ENCODE results near the gene PRDM16. TPM values are rescaled to one million over a fixed set of nuclear protein-coding genes. Genes with fewer than 3 reads are reported as not detected.
A peak's percentile ranks its signal among the peaks of the same experiment; 100 is the strongest.

The PRDM16 gene
- total RNA-seq, 1 donor from 2014 or later: 15.9 TPM

GRCh38 chr1:3410142-3410925 is 341.3 kb downstream of the PRDM16 start:
- DNase-seq (ENCODE audit: low spot score): peak; percentile 76

DNA sequence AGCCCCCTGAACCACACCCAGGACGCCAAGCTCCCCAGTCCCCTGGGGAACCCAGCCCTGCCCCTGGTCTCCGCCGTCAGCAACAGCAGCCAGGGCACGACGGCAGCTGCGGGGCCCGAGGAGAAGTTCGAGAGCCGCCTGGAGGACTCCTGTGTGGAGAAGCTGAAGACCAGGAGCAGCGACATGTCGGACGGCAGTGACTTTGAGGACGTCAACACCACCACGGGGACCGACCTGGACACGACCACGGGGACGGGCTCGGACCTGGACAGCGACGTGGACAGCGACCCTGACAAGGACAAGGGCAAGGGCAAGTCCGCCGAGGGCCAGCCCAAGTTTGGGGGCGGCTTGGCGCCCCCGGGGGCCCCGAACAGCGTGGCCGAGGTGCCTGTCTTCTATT is 342.8 kb downstream of the PRDM16 start:
- no peak for DNase-seq (ENCODE audit: low spot score)

GRCh38 chr1:3412376-3412775 is 343.4 kb downstream of the PRDM16 start:
- no peak for DNase-seq (ENCODE audit: low spot score)

- no peak for DNase-seq (ENCODE audit: low spot score)
These were observed 345.1 kb downstream of the PRDM16 start for GRCh38 chr1:3413975-3414710.

GRCh38 chr1:3415260-3416090 is 346.5 kb downstream of the PRDM16 start:
- DNase-seq (ENCODE audit: low spot score): no peak

GRCh38 chr1:3417082-3417739 is 348.2 kb downstream of the PRDM16 start:
- DNase-seq (ENCODE audit: low spot score): no peak

DNA sequence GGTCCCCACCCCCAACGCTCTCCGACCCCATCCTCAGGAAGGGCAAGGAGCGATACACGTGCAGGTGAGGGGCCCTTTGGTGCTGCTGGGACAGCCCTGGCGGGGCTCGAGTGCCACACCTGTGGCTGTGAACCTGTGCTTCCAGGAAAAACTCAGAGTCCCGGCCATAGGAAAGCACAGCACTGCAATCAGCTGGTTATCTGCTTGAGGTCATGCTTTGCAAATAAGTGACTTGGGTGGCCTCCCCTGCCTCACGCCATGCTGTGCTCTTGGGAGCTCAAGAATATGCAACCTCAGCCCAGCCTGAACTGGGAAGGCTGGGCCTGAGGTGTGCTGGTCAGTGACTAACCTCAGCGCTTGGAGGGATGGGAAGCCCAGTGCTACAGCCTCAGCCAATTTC is 348.9 kb downstream of the PRDM16 start:
- DNase-seq (ENCODE audit: low spot score): no peak

GRCh38 chr1:3418600-3418999 is 349.6 kb downstream of the PRDM16 start:
- DNase-seq (ENCODE audit: low spot score): no peak

DNA sequence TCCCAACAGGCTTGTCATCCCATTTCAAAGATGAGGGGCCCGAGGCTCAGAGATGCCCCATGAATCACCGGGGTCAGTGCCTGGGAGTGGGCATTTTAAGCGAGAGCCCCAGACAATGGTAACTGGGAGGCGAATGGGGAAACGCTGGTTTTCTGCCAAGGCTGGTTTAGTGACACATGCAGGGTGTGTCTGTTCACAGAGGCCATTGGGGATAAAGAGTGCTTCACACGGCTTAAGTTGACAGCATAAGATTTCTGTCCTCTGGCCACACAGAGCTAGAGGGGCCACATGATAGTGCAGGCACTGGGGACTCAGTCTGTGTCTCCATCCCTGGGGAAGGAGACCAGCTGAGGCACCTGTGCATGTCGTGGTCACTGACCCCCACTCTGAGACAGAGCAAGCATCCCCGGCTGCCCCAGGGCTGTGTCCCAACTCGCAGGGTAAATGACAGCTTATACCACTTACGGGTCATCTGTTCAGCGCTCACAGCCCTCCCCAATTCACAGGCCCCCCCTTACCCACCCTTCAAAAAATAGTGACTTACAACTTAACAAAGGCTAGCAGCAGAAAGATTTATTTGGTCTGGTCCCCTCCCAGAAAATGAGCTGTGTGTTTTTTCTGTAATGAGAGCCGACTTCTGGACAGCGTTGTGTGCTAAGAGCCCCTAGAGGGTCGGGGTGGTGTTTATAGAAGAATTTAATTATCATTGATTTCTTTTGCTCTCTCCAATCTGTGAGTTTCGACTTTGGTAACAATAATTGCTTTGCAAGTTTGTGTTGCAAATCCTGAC is 350.6 kb downstream of the PRDM16 start:
- peak; percentile 61 for DNase-seq (ENCODE audit: low spot score)

DNA sequence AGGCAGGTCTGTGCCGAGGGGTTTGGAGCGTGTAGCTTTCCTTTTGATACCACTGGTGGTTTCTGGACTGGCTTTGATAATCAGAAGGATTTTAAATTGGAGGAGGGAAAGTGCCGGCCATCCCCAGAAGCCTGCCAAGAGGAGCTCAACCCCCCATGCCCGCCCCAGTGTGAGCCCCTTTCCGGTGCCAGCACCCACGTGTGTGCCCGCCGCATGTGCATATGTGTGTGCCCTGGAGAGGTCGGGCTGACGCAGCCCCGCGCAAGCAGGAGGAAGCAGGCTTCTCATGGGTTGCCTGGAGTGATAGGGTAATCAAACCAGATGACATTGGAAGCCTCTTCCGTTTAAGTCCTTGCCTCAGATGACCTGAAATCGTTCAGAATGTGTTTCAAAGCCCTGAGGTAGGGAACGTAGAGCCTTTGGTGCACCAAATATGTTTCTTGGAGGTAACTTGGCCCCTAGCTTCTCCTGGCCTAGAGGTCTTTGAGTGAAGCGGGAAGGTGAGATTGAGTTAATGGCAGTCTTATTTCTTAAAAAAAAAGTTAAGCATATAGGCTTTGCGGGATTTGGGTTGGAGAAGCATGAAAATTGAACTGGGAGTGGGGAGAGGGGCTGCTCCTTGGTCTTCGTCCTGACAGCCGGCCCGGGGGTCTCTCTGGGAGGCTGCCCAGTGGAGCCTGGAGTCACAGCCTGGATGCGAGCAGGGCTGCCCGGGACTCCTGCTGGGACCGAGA is 351.4 kb downstream of the PRDM16 start:
- DNase-seq (ENCODE audit: low spot score): no peak

- DNase-seq (ENCODE audit: low spot score): no peak
These were observed 353.6 kb downstream of the PRDM16 start for GRCh38 chr1:3422638-3423037.

GRCh38 chr1:3423245-3423829 is 354.3 kb downstream of the PRDM16 start:
- peak; percentile 80 for DNase-seq (ENCODE audit: low spot score)

DNA sequence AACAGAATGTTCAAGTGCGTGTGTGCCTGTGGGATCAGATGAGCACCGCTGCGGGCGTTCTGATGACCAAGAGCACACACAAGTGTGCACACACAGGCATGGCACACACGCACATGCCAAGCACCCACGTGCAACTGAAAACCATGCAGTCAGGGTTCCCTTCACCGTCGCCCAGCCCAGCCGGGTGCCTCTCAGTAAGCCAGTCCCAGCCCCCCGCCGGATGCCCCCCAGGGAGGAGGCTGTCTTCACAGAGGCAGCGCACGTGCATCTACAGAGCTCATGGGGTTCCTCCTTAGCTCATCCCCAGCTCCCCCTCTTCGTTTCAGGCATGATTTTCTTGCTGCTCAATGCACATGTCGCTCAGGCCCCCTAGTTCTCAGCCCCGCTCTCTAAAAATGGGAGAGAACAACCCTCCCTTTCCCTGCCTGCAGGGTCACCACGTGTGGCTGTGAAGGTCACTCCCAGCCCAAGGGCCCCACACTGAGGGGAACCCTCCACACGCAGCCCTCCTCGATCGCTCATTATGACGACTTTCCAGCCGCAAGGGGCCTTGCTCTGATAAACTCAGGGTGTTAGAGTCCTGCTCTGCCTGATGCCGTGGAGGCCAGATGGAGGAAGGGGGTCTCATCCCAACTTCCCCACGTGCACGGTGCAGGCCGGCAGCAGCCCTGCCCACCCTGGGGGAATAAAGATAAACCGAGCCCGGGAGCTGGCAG is 355.1 kb downstream of the PRDM16 start:
- DNase-seq (ENCODE audit: low spot score): no peak

GRCh38 chr1:3425486-3426215 is 356.6 kb downstream of the PRDM16 start:
- no peak for DNase-seq (ENCODE audit: low spot score)

- no peak for DNase-seq (ENCODE audit: low spot score)
These were observed 358.0 kb downstream of the PRDM16 start for GRCh38 chr1:3426956-3427535.

GRCh38 chr1:3427711-3428704 is 359.0 kb downstream of the PRDM16 start:
- DNase-seq (ENCODE audit: low spot score): no peak

GRCh38 chr1:3428899-3429298 is 359.9 kb downstream of the PRDM16 start:
- no peak for DNase-seq (ENCODE audit: low spot score)
